Effector memory CD4-positive, alpha-beta T cell (primary cell): ENCODE data around the gene GCC2.

Source experiments
- DNase-seq, 3 donors: peaks; one replicate each; pipeline ENCODE4 v3.0.0-alpha.2; 2020
- H3K27ac ChIP-seq: 2 replicates; pipeline ENCODE4 v1.7.0; 2013; ENCODE audit warnings: mild to moderate bottlenecking, low read length, moderate library complexity; ENCODE audit not compliant: insufficient read depth, poor library complexity, severe bottlenecking
- H3K27me3 ChIP-seq: replicated peaks from 2 replicates; pipeline ENCODE4 v1.7.0; 2013; ENCODE audit warnings: mild to moderate bottlenecking, low read length; ENCODE audit not compliant: insufficient read depth, control insufficient read depth, poor library complexity, severe bottlenecking
- H3K36me3 ChIP-seq: 2 replicates; pipeline ENCODE4 v1.7.0; 2013; ENCODE audit warnings: mild to moderate bottlenecking, low read length, moderate library complexity; ENCODE audit not compliant: control insufficient read depth, insufficient read depth
- H3K4me1 ChIP-seq: 2 replicates; pipeline ENCODE4 v1.7.0; 2013; ENCODE audit warnings: low read length, mild to moderate bottlenecking; ENCODE audit not compliant: control insufficient read depth, insufficient read depth, poor library complexity, severe bottlenecking
- H3K4me3 ChIP-seq: 2 replicates; pipeline ENCODE4 v1.7.0; 2013; ENCODE audit warnings: low read length, low read depth, mild to moderate bottlenecking; ENCODE audit not compliant: insufficient read depth, poor library complexity, severe bottlenecking
- H3K9me3 ChIP-seq: 2 replicates; pipeline ENCODE4 v1.7.0; 2013; ENCODE audit warnings: mild to moderate bottlenecking, low read length, moderate library complexity; ENCODE audit not compliant: control insufficient read depth
- total RNA-seq, 3 donors: gene quantifications; one replicate each; lab custom pipeline; 2026; lab: John Stamatoyannopoulos, UW

The GCC2 gene
- total RNA-seq: 182 to 201 (median 190) reads per million in 3 donors

GRCh38 chr2:108448678-108449409 lies at the start of gene GCC2:
TSS of gene GCC2 (plus strand) at chr2:108449206. CDS start at chr2:108449275, 69 bp downstream.
- no peaks in the 10 kb centered on the region for H3K27me3 ChIP-seq
- peak within 1 kb of the TSS; percentile 95 for H3K27ac ChIP-seq
- DNase-seq: peak; percentile 93 to 95 (median 94)
- H3K4me3 ChIP-seq: peak within 1 kb of the TSS; percentile 75
- peaks cover 16% of the 10 kb centered on the region for H3K4me1 ChIP-seq
- no peaks in the 10 kb centered on the region for H3K9me3 ChIP-seq
- H3K36me3 ChIP-seq: peaks cover 24% of the 10 kb centered on the region

- DNase-seq: no peak
- H3K36me3 ChIP-seq: no peaks in the 10 kb centered on the region
- H3K4me1 ChIP-seq: no peaks in the 10 kb centered on the region
- no peak overlapping the region for H3K27ac ChIP-seq
- no peaks in the 10 kb centered on the region for H3K27me3 ChIP-seq
- H3K4me3 ChIP-seq: no peak overlapping the region
- peaks cover 10% of the 10 kb centered on the region for H3K9me3 ChIP-seq
Observed at GRCh38 chr2:108399479-108399878, 49.5 kb upstream of the GCC2 start.

- no peak for DNase-seq
- no peaks in the 10 kb centered on the region for H3K4me1 ChIP-seq
- peaks cover 10% of the 10 kb centered on the region for H3K9me3 ChIP-seq
- H3K27ac ChIP-seq: no peak overlapping the region
- no peaks in the 10 kb centered on the region for H3K27me3 ChIP-seq
- H3K36me3 ChIP-seq: no peaks in the 10 kb centered on the region
- H3K4me3 ChIP-seq: no peak overlapping the region
Observed at GRCh38 chr2:108401800-108402199, 47.2 kb upstream of the GCC2 start.

- H3K4me3 ChIP-seq: no peak overlapping the region
- H3K4me1 ChIP-seq: no peaks in the 10 kb centered on the region
- peaks cover 10% of the 10 kb centered on the region for H3K9me3 ChIP-seq
- no peaks in the 10 kb centered on the region for H3K36me3 ChIP-seq
- DNase-seq: no peak
- H3K27ac ChIP-seq: no peak overlapping the region
- H3K27me3 ChIP-seq: no peaks in the 10 kb centered on the region
Observed at GRCh38 chr2:108403494-108403893, 45.5 kb upstream of the GCC2 start.

- DNase-seq: no peak
- H3K36me3 ChIP-seq: no peaks in the 10 kb centered on the region
- no peak overlapping the region for H3K4me3 ChIP-seq
- H3K4me1 ChIP-seq: no peaks in the 10 kb centered on the region
- no peaks in the 10 kb centered on the region for H3K27me3 ChIP-seq
- no peak overlapping the region for H3K27ac ChIP-seq
- peaks cover 2% of the 10 kb centered on the region for H3K9me3 ChIP-seq
Observed at GRCh38 chr2:108404784-108405397, 44.1 kb upstream of the GCC2 start.

GRCh38 chr2:108407864-108408729 lies 40.9 kb upstream of the GCC2 start:
- H3K4me1 ChIP-seq: no peaks in the 10 kb centered on the region
- H3K4me3 ChIP-seq: no peak overlapping the region
- no peak for DNase-seq
- no peaks in the 10 kb centered on the region for H3K27me3 ChIP-seq
- H3K27ac ChIP-seq: no peak overlapping the region
- H3K9me3 ChIP-seq: no peaks in the 10 kb centered on the region
- H3K36me3 ChIP-seq: no peaks in the 10 kb centered on the region

DNA sequence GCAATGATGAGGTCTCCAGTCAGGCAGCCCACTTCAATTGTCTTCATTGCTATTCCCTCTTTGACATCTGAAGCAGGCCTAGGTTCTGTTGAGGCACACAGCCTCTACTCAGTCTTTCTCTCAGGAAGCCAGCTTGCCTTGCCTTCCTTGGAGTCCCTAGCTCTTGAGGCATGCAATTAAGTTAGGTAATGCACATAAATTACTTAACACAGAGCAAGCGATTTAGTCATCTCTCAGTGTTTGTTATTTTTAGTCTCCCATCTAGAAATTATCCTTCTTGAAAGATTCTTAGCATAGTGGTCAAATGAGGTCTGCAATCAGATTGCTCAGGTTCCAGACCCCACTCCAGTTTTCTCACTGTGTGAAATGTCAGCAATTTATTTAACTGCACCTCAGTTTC lies 39.2 kb upstream of the GCC2 start:
- Histone ChIP-seq H3K9me3 (no peaks in the 10 kb centered on the region), H3K27me3 (no peaks in the 10 kb centered on the region), H3K36me3 (no peaks in the 10 kb centered on the region), H3K4me3 (no peak overlapping the region), H3K4me1 (no peaks in the 10 kb centered on the region), H3K27ac (no peak overlapping the region)
- no peak for DNase-seq

DNA sequence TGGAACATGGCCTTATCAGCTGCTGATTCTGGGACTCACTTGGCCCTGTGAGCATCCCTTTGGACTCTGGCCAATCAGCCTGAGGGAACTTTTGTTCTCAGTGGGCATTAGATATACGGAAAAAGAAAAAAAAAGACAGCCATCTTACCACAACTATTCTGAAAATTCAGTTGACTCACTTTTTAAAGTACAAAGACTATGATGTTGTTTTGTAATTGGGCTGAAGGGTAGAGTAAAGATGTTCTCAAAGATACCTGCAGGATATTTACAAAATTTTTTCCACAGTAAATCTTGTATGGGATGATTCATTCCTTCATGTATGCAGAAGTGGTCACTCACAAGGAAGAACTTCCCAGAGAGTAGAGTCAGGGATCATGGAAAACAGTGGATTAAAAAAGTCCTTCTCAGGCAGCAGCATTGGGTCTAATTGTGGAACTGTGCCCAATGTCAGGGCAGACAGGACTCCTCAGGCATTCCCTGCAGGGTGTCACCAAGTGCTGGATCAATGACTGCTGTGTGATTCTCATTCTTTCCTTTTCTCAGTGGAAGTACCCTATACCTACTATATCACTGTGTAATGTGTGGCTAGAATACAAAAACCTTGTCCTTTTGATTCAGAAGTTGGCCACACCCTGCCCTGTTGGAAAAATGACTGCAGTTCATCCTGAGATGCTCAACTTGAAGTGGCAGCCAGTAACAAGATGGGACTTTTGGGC lies 35.9 kb upstream of the GCC2 start:
- Histone ChIP-seq H3K27me3 (no peaks in the 10 kb centered on the region), H3K4me1 (no peaks in the 10 kb centered on the region), H3K36me3 (no peaks in the 10 kb centered on the region), H3K27ac (no peak overlapping the region), H3K4me3 (no peak overlapping the region), H3K9me3 (no peaks in the 10 kb centered on the region)
- no peak for DNase-seq

- Histone ChIP-seq H3K36me3 (no peaks in the 10 kb centered on the region), H3K4me3 (no peak overlapping the region), H3K9me3 (no peaks in the 10 kb centered on the region), H3K27me3 (no peaks in the 10 kb centered on the region), H3K27ac (no peak overlapping the region), H3K4me1 (no peaks in the 10 kb centered on the region)
- DNase-seq: no peak
Observed at GRCh38 chr2:108413711-108414095, 35.3 kb upstream of the GCC2 start.
